Subcutaneous adipose tissue (tissue), 4 donors: ENCODE data around the gene FYCO1. TPM values are rescaled to one million over a fixed set of nuclear protein-coding genes. Genes with fewer than 3 reads are reported as not detected.

ENCODE experiments used
- CTCF ChIP-seq: fragments of 450-650 bp; IDR thresholded peaks from one replicate; pipeline ENCODE4 v1.5.1; 2016; ENCODE audit warnings: low read depth, mild to moderate bottlenecking, control low read depth, antibody characterized with exemption, moderate library complexity
- total RNA-seq, 4 donors: library from RNA; depleted of rRNA; stranded (reverse); fragments of >200 nt; gene quantifications; one replicate each; pipeline ENCODE4 v1.1.0, GENCODE V29; 2016

Gene FYCO1
- total RNA-seq, 4 donors from 2014 or later, result 36.7 to 46.7 (median 43.6) TPM

- no peak for TF ChIP-seq CTCF
These were observed 38.0 kb downstream of the FYCO1 start for GRCh38 chr3:45957586-45957985.

- no peak for TF ChIP-seq CTCF
These were observed 39.9 kb downstream of the FYCO1 start for GRCh38 chr3:45955706-45956105.

GRCh38 chr3:45955017-45955647, 40.5 kb downstream of the FYCO1 start:
- no peak for TF ChIP-seq CTCF

GRCh38 chr3:45954306-45954705, 41.3 kb downstream of the FYCO1 start:
- no peak for TF ChIP-seq CTCF

- TF ChIP-seq CTCF, result no peak
These were observed 42.1 kb downstream of the FYCO1 start for GRCh38 chr3:45953536-45953935.

- no peak for TF ChIP-seq CTCF
These were observed 43.2 kb downstream of the FYCO1 start for GRCh38 chr3:45952456-45952855.

- no peak for TF ChIP-seq CTCF
These were observed 43.7 kb downstream of the FYCO1 start for GRCh38 chr3:45951946-45952345.
